Panc1 (cell line): ENCODE measurements around the gene MSI2. TPM values are rescaled to one million over a fixed set of nuclear protein-coding genes. Genes with fewer than 3 reads are reported as not detected.

Experiments used
- ATAC-seq: fragments of 200-7000 bp; cut with Tn5 transposase; 2 replicates; pipeline ENCODE4 v1.9.1; 2020; ENCODE audit warnings: mild to moderate bottlenecking, moderate library complexity
- BruUV-seq: library from RNA; stranded (reverse); fragments of 400-500 nt; replicated peaks from 2 replicates; lab custom pipeline; 2021; lab: Mats Ljungman, UMichigan
- CTCF ChIA-PET: fragments of 300-600 bp; sonication (Branson Sonifier 250); formaldehyde crosslinking; loops from one replicate; lab custom pipeline; 2022; ENCODE audit warnings: antibody characterized with exemption; lab: Charles Lee
- POLR2A ChIA-PET: fragments of 300-600 bp; sonication (Branson Sonifier 250); formaldehyde crosslinking; loops from one replicate; lab custom pipeline; 2022; ENCODE audit warnings: antibody characterized with exemption; lab: Charles Lee
- DNase-seq: peaks from one replicate; pipeline ENCODE4 v3.0.0-alpha.2; 2010; ENCODE audit warnings: low read depth, low spot score
- H3K27ac ChIP-seq: 2 replicates; pipeline ENCODE4 v1.5.1; 2011; ENCODE audit warnings: mild to moderate bottlenecking, low read length, inconsistent platforms
- H3K27me3 ChIP-seq: fragments of 200-500 bp; sonication (Bioruptor generic); 2 replicates; pipeline ENCODE4 v1.6.0; 2014; ENCODE audit warnings: low read length, inconsistent platforms; ENCODE audit not compliant: control insufficient read depth, insufficient read depth
- H3K36me3 ChIP-seq: fragments of 200-500 bp; sonication (Bioruptor generic); 2 replicates; pipeline ENCODE4 v1.5.1; 2014; ENCODE audit warnings: inconsistent platforms, mild to moderate bottlenecking, low read length, moderate library complexity; ENCODE audit not compliant: control insufficient read depth, insufficient read depth
- H3K4me1 ChIP-seq: 2 replicates; pipeline ENCODE4 v1.5.1; 2011; ENCODE audit warnings: inconsistent platforms, mild to moderate bottlenecking, low read length, moderate library complexity; ENCODE audit not compliant: control insufficient read depth, insufficient read depth
- H3K4me3 ChIP-seq, 2 experiments: 2 replicates each; pipeline ENCODE4 v1.5.1; 2011 to 2012; ENCODE audit warnings: low read depth in 2 of 2, low read length in 2 of 2, mild to moderate bottlenecking in 2 of 2, inconsistent platforms in 1 of 2, moderate library complexity in 1 of 2
- H3K9me3 ChIP-seq: fragments of 200-500 bp; sonication (Bioruptor generic); 2 replicates; pipeline ENCODE4 v1.5.1; 2014; ENCODE audit warnings: low read depth, mild to moderate bottlenecking, inconsistent platforms, low read length, moderate library complexity; ENCODE audit not compliant: control insufficient read depth, insufficient read depth
- POLR2AphosphoS5 ChIP-seq: IDR thresholded peaks from 2 replicates; pipeline ENCODE4 v1.6.1; 2012; ENCODE audit warnings: mild to moderate bottlenecking, low read depth, low read length, moderate library complexity
- REST ChIP-seq, 2 experiments: IDR thresholded peaks; 2 replicates each; pipeline ENCODE4 v1.6.1; 2011 to 2012; ENCODE audit warnings: low read depth in 2 of 2, control low read depth in 1 of 2, low read length in 1 of 2, mild to moderate bottlenecking in 1 of 2, moderate library complexity in 1 of 2; ENCODE audit not compliant: insufficient read depth in 1 of 2
- SIN3A ChIP-seq: IDR thresholded peaks from 2 replicates; pipeline ENCODE4 v1.6.1; 2012; ENCODE audit warnings: low read depth, mild to moderate bottlenecking, low read length, moderate library complexity, borderline replicate concordance; ENCODE audit not compliant: insufficient read depth
- TCF7L2 ChIP-seq: IDR thresholded peaks from 2 replicates; pipeline ENCODE4 v1.6.1; 2011; ENCODE audit warnings: mild to moderate bottlenecking, low read depth, low read length, inconsistent platforms
- in situ Hi-C: cut with HindIII; loops from 2 replicates; pipeline ENCODE4 v1.10.0; 2016; ENCODE audit warnings: low sequenced_read_pairs, low pct_unique_long_range_greater_than_20kb
- intact Hi-C: fragments of 100-400 bp; cut with micrococcal nuclease; formaldehyde crosslinking; loops from one replicate; pipeline ENCODE4 v1.10.0; 2022; ENCODE audit not compliant: unreplicated experiment
- total RNA-seq: library from RNA; stranded (reverse); gene quantifications from one replicate; pipeline ENCODE4 v1.2.1, GENCODE V29; 2021; ENCODE audit not compliant: unreplicated experiment
- TF ChIP-seq, protein P1 (sequence below): fragments of 450-650 bp; IDR thresholded peaks from 2 replicates; pipeline ENCODE4 v1.5.1; 2017; ENCODE audit warnings: mild to moderate bottlenecking

Gene MSI2
- total RNA-seq, 1 experiment from 2014 or later: 38.5 TPM

DNA sequence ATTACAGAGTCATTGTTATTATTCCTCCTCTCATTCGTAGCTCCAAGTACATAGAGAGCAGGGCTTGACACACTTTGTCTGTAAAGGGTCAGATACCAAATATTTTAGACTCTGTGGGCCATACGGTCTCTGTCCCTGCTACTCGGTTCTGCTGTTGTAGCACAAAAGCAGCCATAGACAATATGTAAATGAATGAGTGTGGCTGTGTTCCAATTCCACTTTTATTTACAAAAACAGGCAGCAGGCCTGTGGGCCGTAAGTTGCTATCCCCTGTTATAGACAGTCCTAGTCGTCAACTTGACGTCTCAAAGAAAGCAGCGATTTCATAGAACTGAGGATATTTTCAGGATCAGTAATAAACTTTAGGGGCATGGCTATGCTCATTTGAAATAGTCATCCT lies 161.6 kb downstream of the MSI2 start:
- ATAC-seq (no peak), DNase-seq (no peak)
- Histone ChIP-seq H3K27me3 (no peaks in the 10 kb centered on the region), H3K9me3 (no peaks in the 10 kb centered on the region), H3K27ac (no peak overlapping the region), H3K4me3 (no peak overlapping the region), H3K36me3 (no peaks in the 10 kb centered on the region), H3K4me1 (no peaks in the 10 kb centered on the region; the same call in 1 of the 2 replicates)
- intact Hi-C loops: no loop called here
- no TSS peak for BruUV-seq
- ChIA-PET POLR2A (no interaction called here), CTCF (no interaction called here)
- TF ChIP-seq POLR2AphosphoS5 (no peak), SIN3A (no peak), REST (IDR thresholded peaks at IDR 0.05; ENCODE audit: insufficient read depth in 1 of 2, low read depth in 2 of 2, low read length in 1 of 2) (no peak), TCF7L2 (no peak)
- TF ChIP-seq, protein P1, sequence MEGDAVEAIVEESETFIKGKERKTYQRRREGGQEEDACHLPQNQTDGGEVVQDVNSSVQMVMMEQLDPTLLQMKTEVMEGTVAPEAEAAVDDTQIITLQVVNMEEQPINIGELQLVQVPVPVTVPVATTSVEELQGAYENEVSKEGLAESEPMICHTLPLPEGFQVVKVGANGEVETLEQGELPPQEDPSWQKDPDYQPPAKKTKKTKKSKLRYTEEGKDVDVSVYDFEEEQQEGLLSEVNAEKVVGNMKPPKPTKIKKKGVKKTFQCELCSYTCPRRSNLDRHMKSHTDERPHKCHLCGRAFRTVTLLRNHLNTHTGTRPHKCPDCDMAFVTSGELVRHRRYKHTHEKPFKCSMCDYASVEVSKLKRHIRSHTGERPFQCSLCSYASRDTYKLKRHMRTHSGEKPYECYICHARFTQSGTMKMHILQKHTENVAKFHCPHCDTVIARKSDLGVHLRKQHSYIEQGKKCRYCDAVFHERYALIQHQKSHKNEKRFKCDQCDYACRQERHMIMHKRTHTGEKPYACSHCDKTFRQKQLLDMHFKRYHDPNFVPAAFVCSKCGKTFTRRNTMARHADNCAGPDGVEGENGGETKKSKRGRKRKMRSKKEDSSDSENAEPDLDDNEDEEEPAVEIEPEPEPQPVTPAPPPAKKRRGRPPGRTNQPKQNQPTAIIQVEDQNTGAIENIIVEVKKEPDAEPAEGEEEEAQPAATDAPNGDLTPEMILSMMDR: no peak
- in situ Hi-C loops: no loop called here

GRCh38 chr17:57418463-57419246 lies 162.3 kb downstream of the MSI2 start:
- Histone ChIP-seq H3K36me3 (no peaks in the 10 kb centered on the region), H3K4me1 (no peaks in the 10 kb centered on the region), H3K9me3 (no peaks in the 10 kb centered on the region), H3K4me3 (no peak overlapping the region), H3K27ac (no peak overlapping the region), H3K27me3 (no peaks in the 10 kb centered on the region)
- CTCF ChIA-PET: no interaction called here
- POLR2A ChIA-PET: no interaction called here
- TF ChIP-seq POLR2AphosphoS5: no peak
- no peak for TF ChIP-seq TCF7L2
- no peak for TF ChIP-seq SIN3A
- TF ChIP-seq REST (IDR thresholded peaks at IDR 0.05; ENCODE audit: insufficient read depth in 1 of 2, low read depth in 2 of 2, low read length in 1 of 2): no peak
- intact Hi-C loops (no loop called here), in situ Hi-C loops (no loop called here)
- ATAC-seq (no peak), DNase-seq (no peak)
- no TSS peak for BruUV-seq
